Myocyte (in vitro differentiated cells): ENCODE data around the gene CAPN11. TPM values are rescaled to one million over a fixed set of nuclear protein-coding genes. Genes with fewer than 3 reads are reported as not detected.
A peak's percentile ranks its signal among the peaks of the same experiment; 100 is the strongest.

ENCODE experiments used
- DNase-seq: peaks from one replicate; pipeline ENCODE4 v3.0.0-alpha.2; 2012; ENCODE audit warnings: low read depth
- polyA plus RNA-seq: library from polyadenylated mRNA; unstranded; fragments of >200 nt; gene quantifications from one replicate; pipeline ENCODE4 v1.2.1, GENCODE V29; 2012; ENCODE audit warnings: missing spikeins
- total RNA-seq: library from RNA; depleted of rRNA; stranded (reverse); fragments of >200 nt; gene quantifications from 2 replicates; pipeline ENCODE4 v1.2.3, GENCODE V29; 2014

The CAPN11 gene
- 0.31 and 1.0 TPM in 2 replicates for total RNA-seq
- polyA plus RNA-seq: 0.15 TPM

- DNase-seq: no peak
Observed at GRCh38 chr6:44158770-44159228, at the start of gene CAPN11. Gene CAPN11, plus strand, starts transcription at chr6:44158820. Its CDS starts 29 bp downstream, at chr6:44158849.

DNA sequence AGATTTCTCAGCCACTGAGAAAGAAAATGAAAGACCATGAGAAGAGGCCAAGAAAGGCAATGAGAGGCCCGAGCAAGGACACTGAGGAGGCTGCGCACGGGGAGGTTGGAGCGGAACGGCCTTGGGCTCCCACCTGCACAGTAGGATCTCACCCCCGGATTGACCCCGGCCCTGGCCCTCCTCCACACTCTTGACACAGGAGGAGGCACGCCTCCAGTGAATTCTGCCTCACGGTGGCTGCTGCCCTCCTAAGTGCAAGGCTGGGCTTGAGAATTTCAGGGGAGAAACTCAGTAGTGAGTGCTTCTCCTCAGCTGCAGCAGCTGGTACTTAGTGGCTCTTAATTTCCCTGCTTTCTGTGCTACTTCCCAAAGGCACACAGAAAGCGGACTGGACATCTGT, 49.4 kb upstream of the CAPN11 start:
- DNase-seq: no peak

GRCh38 chr6:44110005-44110676, 48.5 kb upstream of the CAPN11 start:
- peak; percentile 82 for DNase-seq

DNA sequence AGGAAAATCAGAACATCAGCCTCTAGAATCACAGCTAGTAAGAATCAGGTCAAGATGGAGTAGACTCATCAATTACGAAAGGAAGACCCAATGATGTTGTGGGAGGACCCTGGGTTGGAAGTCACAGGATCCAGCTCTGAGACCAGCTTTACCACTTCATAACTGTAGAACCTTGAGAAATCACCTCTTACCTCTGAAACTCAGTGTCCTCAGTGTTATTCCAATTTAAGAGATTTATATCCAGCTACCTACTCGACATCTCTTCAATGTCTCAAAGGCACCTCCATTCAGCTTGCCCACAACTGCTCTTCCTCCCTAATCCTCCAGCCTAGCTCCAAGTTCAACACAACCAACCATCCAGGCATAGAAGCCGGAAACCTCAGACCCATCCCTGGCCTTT, 47.7 kb upstream of the CAPN11 start:
- no peak for DNase-seq

DNA sequence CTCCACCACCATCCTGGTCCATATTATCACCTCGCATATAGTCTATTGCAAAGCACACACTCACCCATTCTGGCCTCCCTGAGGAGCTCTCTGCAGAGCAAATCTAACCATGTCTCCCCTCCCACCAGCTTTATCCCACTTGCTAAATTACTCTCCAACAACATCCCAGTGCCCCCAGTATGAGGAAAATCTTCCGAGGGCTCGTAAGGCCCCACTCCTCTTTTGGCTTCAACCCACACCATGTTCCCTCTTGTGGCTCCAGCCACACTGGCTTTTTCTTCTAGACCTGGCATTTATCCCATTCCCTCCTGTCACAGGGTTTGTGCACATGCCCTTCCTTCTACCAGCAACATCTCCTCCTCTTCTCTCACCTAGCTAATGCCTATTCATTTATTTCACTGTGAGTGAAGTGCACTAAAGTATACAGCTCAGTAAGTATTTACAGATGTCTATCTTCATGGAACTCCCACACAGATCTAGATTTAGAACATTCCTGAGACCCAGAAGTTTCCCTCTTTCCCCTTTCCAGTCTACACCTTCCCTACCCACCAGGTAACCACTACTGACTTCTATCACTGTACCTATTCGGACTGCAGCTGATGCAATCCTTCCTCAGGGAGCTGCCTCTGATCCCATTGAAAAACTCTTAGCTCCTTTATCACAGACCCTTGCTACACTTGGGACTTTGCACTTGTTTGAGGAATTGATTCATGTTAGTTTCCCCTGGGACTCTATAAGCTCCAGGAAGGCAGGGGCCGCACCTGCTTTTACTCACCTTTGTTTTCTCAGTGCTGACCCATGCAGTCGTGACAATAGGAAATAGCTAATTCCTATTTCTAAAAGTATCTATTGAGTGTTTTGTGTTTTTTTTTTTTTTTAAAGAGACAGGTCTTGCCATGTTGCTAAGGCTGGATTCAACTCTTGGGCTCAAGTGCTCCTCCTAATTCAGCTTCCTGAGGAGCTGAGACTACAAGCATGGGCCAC, 46.9 kb upstream of the CAPN11 start:
- no peak for DNase-seq

DNA sequence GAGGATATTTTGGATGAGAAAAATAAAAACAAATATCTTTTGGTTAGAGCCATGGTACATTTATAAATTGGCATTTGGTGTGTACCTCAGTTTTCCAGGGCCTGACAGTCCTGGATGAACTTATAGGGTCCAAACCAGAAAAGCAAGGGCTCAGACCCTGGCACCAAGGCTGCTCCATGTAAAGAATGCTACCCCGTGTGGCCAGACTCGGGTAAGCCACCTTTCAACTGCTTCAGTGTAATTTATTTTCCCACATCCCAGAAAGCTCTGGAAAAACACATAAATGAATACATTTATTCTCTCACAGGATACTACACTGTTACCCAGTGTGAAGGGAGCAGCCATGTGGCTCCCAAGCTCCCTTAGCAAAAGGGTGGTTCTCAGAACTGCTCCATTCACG, 45.2 kb upstream of the CAPN11 start:
- DNase-seq: no peak

DNA sequence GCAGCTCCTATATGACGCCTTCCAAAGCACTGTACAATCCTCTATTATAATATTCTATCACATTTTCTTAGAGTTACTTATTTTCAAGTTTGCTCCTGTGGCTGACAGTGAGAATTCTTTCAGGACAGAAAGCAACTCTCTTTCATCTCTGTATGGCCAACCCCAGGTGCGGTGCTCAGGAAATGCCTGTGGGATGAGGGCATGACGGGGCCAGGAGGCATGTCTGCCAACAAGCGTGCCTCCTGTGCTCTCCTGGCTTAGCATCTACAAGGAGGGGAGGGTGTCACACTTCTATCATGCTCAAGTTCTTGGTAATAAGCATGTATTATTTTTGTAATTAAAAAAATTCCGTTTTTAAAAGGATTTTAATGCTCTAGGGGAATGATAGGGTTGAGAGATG, 42.8 kb upstream of the CAPN11 start:
- peak; percentile 69 for DNase-seq

GRCh38 chr6:44116641-44117382, 41.8 kb upstream of the CAPN11 start:
- DNase-seq: peak; percentile 82

GRCh38 chr6:44117397-44118128, 41.1 kb upstream of the CAPN11 start:
- DNase-seq: no peak

- DNase-seq: no peak
Observed at GRCh38 chr6:44119704-44120262, 38.8 kb upstream of the CAPN11 start.

- no peak for DNase-seq
Observed at GRCh38 chr6:44120692-44121443, 37.8 kb upstream of the CAPN11 start.

GRCh38 chr6:44122801-44123200, 35.8 kb upstream of the CAPN11 start:
- peak; percentile 36 for DNase-seq

- no peak for DNase-seq
Observed at GRCh38 chr6:44123544-44123943, 35.1 kb upstream of the CAPN11 start.

DNA sequence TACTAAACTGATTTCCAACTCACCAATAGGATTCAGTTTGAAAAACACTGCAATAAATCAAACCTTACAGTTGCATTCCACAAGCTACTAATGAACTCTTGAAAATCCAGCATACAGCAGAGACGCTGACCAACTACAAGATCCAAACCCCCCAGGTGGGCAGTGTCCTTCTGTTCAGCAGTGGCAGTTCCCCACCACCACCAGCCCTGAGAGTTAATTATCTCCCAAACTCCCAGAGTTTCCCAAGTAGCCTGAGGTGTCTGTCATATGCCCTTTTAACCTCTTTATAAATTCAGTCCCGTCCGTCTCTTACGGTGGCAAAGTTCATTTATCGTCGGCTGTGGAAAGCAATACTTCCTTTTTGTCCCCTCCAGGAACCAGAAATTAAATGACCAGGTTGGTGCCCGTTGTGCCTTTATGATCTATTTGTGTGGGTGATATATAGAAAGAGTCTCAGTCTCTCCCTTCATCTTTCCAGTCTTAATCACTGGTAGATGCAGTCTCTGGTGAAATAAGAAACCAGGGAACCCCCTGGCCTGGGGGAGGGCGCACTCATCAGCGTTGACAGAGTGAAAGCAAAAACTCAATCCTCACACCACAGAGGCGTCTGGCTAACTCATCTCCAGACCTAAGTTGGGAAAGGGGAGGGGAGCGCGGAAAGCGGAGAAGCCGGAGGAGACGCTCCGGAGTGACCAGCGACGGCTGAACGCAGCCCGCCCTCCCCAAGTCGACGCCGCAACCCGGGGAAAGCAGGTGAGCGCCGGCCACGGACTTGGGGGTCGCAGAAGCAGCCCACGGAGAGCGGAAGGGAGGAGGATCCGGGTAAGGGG, 32.1 kb upstream of the CAPN11 start:
- peak; percentile 90 for DNase-seq

GRCh38 chr6:44127186-44128019, 31.2 kb upstream of the CAPN11 start, which contains the start of the genes MRPL14 and TMEM63B:
Gene MRPL14, minus strand, starts transcription at chr6:44127452. Its CDS starts 10,841 bp downstream, at chr6:44116611.
Gene TMEM63B, plus strand, starts transcription at chr6:44127554. Its CDS starts 7,031 bp downstream, at chr6:44134585.
- peak; percentile 91 for DNase-seq

- DNase-seq: peak; percentile 36
Observed at GRCh38 chr6:44128020-44128917, 30.4 kb upstream of the CAPN11 start.
